Endothelial cell of umbilical vein (primary cell): ENCODE measurements around the gene PTPN2. TPM values are rescaled to one million over a fixed set of nuclear protein-coding genes. Genes with fewer than 3 reads are reported as not detected.

Source experiments
- BruUV-seq: library from RNA; stranded (reverse); fragments of 400-500 nt; replicated peaks from 2 replicates; lab custom pipeline; 2021; lab: Mats Ljungman, UMichigan
- CTCF ChIA-PET: fragments of 300-600, 350-600 bp; sonication (Branson Sonifier 250); formaldehyde crosslinking; loops from one replicate; lab custom pipeline; 2021; ENCODE audit warnings: antibody characterized with exemption, inconsistent platforms; lab: Charles Lee
- POLR2A ChIA-PET: fragments of 300-600, 350-600 bp; sonication (Branson Sonifier 250); formaldehyde crosslinking; loops from one replicate; lab custom pipeline; 2021; ENCODE audit warnings: antibody characterized with exemption, inconsistent platforms; lab: Charles Lee
- DNase-seq: peaks from one replicate; pipeline ENCODE4 v3.0.0-alpha.2; 2011; ENCODE audit warnings: low read depth, low spot score
- FAIRE-seq: peaks from 2 replicates; lab custom pipeline; 2011; peaks lifted over from hg19 to GRCh38; lab: Jason Lieb, UNC
- H2AFZ ChIP-seq: 2 replicates; pipeline ENCODE4 v1.6.0; 2012; ENCODE audit warnings: low read depth, low read length, control low read depth, inconsistent platforms
- H3K27ac ChIP-seq: 2 replicates; pipeline ENCODE4 v1.5.1; 2011; ENCODE audit warnings: low read depth, mild to moderate bottlenecking, control low read depth, low read length, moderate library complexity; ENCODE audit not compliant: insufficient read depth
- H3K27me3 ChIP-seq, 2 experiments: 2 replicates each; pipeline versions ENCODE4 v1.6.0 to v1.6.1; 2011; ENCODE audit warnings: low read length in 2 of 2, mixed read lengths in 1 of 2; ENCODE audit not compliant: control insufficient read depth in 2 of 2, insufficient read depth in 2 of 2
- H3K36me3 ChIP-seq, 2 experiments: 2 replicates in 1 of 2; 3 replicates in 1 of 2; pipeline ENCODE4 v1.5.1; 2011; ENCODE audit warnings: low read length in 2 of 2, mild to moderate bottlenecking in 1 of 2, moderate library complexity in 1 of 2; ENCODE audit not compliant: control insufficient read depth in 2 of 2, insufficient read depth in 2 of 2; ENCODE audit errors: extremely low read depth in 1 of 2
- H3K4me1 ChIP-seq: 3 replicates; pipeline ENCODE4 v1.5.1; 2011; ENCODE audit warnings: mild to moderate bottlenecking, low read length; ENCODE audit not compliant: control insufficient read depth, insufficient read depth; ENCODE audit errors: extremely low read depth
- H3K4me2 ChIP-seq: 2 replicates; pipeline ENCODE4 v1.6.1; 2011; ENCODE audit warnings: low read length, control low read depth, mixed read lengths; ENCODE audit not compliant: insufficient read depth
- H3K4me3 ChIP-seq, 3 experiments: fragments of 200-600 bp in 1 of 3; sonication (generic), shearing (Covaris generic) in 1 of 3; replicated peaks in 1 of 3; 2 replicates each; pipeline ENCODE4 v1.5.1; 2011 to 2016; ENCODE audit warnings: control low read depth in 3 of 3, low read length in 3 of 3, mild to moderate bottlenecking in 2 of 3, inconsistent platforms in 1 of 3, low read depth in 1 of 3, moderate library complexity in 1 of 3; ENCODE audit not compliant: insufficient read depth in 1 of 3
- H3K79me2 ChIP-seq: 2 replicates; pipeline ENCODE4 v1.6.0; 2012; ENCODE audit warnings: low read length, inconsistent platforms; ENCODE audit not compliant: control insufficient read depth, insufficient read depth
- H3K9ac ChIP-seq: replicated peaks from 2 replicates; pipeline ENCODE3; 2011; ENCODE audit warnings: low read length, control low read depth; ENCODE audit not compliant: insufficient read depth; ENCODE audit errors: extremely low read depth
- H3K9me1 ChIP-seq: replicated peaks from 3 replicates; pipeline ENCODE4 v1.6.0; 2011; ENCODE audit warnings: mild to moderate bottlenecking, low read length; ENCODE audit not compliant: control insufficient read depth, insufficient read depth; ENCODE audit errors: extremely low read depth
- H3K9me3 ChIP-seq: replicated peaks from 2 replicates; pipeline ENCODE4 v1.5.1; 2012; ENCODE audit warnings: low read length, inconsistent platforms; ENCODE audit not compliant: control insufficient read depth, insufficient read depth
- H4K20me1 ChIP-seq: replicated peaks from 2 replicates; pipeline ENCODE3; 2011; ENCODE audit warnings: mild to moderate bottlenecking, low read length; ENCODE audit not compliant: control insufficient read depth, insufficient read depth; ENCODE audit errors: extremely low read depth
- CTCF ChIP-seq, 2 donors: IDR thresholded peaks; 1 replicate in 1 of 2; 2 replicates in 1 of 2; pipeline ENCODE4 v1.5.1; 2011; ENCODE audit warnings: low read length in 2 of 2, mild to moderate bottlenecking in 2 of 2, moderate library complexity in 2 of 2, control low read depth in 1 of 2, inconsistent platforms in 1 of 2, low read depth in 1 of 2; ENCODE audit not compliant: insufficient read depth in 1 of 2; ENCODE audit errors: extremely low read depth in 1 of 2
- EZH2 ChIP-seq: IDR thresholded peaks from 2 replicates; pipeline ENCODE4 v1.6.1; 2012; ENCODE audit warnings: borderline replicate concordance, low read depth, mild to moderate bottlenecking, moderate library complexity, low read length, inconsistent platforms; ENCODE audit not compliant: severe bottlenecking
- FOS ChIP-seq: IDR thresholded peaks from 2 replicates; pipeline ENCODE4 v1.6.1; 2011; ENCODE audit warnings: mild to moderate bottlenecking, low read length, moderate library complexity, borderline replicate concordance; ENCODE audit not compliant: insufficient read depth
- GATA2 ChIP-seq: IDR thresholded peaks from 2 replicates; pipeline ENCODE4 v1.7.0; 2011; ENCODE audit warnings: low read depth, mild to moderate bottlenecking, moderate library complexity, mixed read lengths, low read length; ENCODE audit not compliant: insufficient read length, insufficient read depth
- JUN ChIP-seq: IDR thresholded peaks from 2 replicates; pipeline ENCODE4 v1.6.1; 2011; ENCODE audit warnings: borderline replicate concordance, low read depth; ENCODE audit not compliant: insufficient read length, insufficient read depth
- MYC ChIP-seq: IDR thresholded peaks from one replicate; pipeline ENCODE4 v1.6.1; 2011; ENCODE audit warnings: mild to moderate bottlenecking, low read depth, low read length
- POLR2A ChIP-seq: IDR thresholded peaks from 2 replicates; pipeline ENCODE4 v1.6.1; 2012; ENCODE audit warnings: low read depth, mild to moderate bottlenecking, control low read depth, low read length
- POLR2AphosphoS5 ChIP-seq: IDR thresholded peaks from 2 replicates; pipeline ENCODE4 v1.6.1; 2012; ENCODE audit warnings: low read depth, mild to moderate bottlenecking, control low read depth, low read length, moderate library complexity; ENCODE audit not compliant: insufficient read depth
- dilution Hi-C: fragments of 300-500 bp; cut with MboI; formaldehyde crosslinking; loops from one replicate; pipeline ENCODE4 v1.15.0; 2019; ENCODE audit warnings: low sequenced_read_pairs; ENCODE audit not compliant: extremely low pct_ligation_motif_present
- intact Hi-C: fragments of 100-400 bp; cut with micrococcal nuclease; formaldehyde crosslinking; loops from one replicate; pipeline ENCODE4 v1.10.0; 2022
- polyA plus RNA-seq, 4 experiments: library from polyadenylated mRNA; depleted of rRNA in 3 of 4; stranded (reverse) in 3 of 4; unstranded in 1 of 4; fragments of >200 nt; gene quantifications; 2 replicates each; pipeline versions ENCODE4 v1.2.1 to v1.2.3, GENCODE V29; 2011 to 2012; ENCODE audit warnings: missing spikeins in 1 of 4
- total RNA-seq: library from RNA; stranded (reverse); gene quantifications from 2 replicates; pipeline ENCODE4 v1.2.3, GENCODE V29; 2021
- TF ChIP-seq, protein P1 (sequence below): IDR thresholded peaks from 2 replicates; pipeline ENCODE4 v1.6.1; 2011; ENCODE audit not compliant: insufficient read depth, insufficient read length

The PTPN2 gene
- total and polyA plus RNA-seq, 2 donors (not counting 3 experiments of a cell fraction or from before 2014, with no cell fraction given), result 8.2 to 20.9 TPM

DNA sequence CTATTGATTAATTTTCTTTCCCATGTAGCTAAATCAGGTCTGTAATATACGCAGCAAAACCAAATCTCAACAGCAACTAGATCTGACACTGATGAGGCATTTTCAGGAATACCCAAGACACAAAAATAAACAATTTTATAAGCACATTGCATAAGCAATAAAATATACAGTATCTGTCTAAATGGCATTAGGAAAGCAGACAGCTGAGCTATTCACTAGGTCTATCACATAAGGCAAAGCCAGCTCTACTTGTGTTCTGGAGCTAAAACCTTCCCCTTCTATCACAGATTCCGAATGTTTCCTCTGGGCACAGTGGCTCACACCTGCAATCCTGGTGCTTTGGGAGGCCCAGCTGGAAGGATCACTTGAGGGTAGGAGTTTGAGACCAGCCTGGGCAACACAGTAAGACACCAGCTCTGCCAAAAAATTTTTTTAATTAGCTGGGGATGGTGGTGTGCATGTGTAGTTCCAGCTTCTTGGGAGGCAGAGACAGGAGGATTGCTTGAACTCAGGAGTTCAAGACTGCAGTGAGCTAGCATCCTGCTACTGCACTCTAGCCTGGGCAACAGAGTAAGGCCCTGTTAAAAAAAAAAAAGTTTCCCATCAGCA lies 21.1 kb downstream of the PTPN2 start:
- TF ChIP-seq MYC, result no peak
- no peak for TF ChIP-seq GATA2
- no peak for TF ChIP-seq FOS
- TF ChIP-seq CTCF (IDR thresholded peaks at IDR 0.05; ENCODE audit: extremely low read depth in 1 of 2, insufficient read depth in 1 of 2, low read depth in 1 of 2, low read length in 2 of 2), result no peak
- TF ChIP-seq, protein P1, sequence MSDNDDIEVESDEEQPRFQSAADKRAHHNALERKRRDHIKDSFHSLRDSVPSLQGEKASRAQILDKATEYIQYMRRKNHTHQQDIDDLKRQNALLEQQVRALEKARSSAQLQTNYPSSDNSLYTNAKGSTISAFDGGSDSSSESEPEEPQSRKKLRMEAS, result no peak
- TF ChIP-seq EZH2, result no peak
- no peak for TF ChIP-seq POLR2AphosphoS5
- no peak for TF ChIP-seq POLR2A
- TF ChIP-seq JUN, result no peak
- DNase-seq (no peak), FAIRE-seq (no peak)
- Histone ChIP-seq H3K4me1 (no peaks in the 10 kb centered on the region), H3K9me1 (no peaks in the 10 kb centered on the region), H3K79me2 (peaks cover 26% of the 10 kb centered on the region), H3K9ac (no peak overlapping the region), H3K27ac (no peak overlapping the region), H2AFZ (no peak overlapping the region), H3K36me3 (no peaks in the 10 kb centered on the region), H3K4me3 (no peak overlapping the region), H3K4me2 (no peak overlapping the region), H3K9me3 (no peaks in the 10 kb centered on the region), H4K20me1 (no peaks in the 10 kb centered on the region), H3K27me3 (no peaks in the 10 kb centered on the region)
- intact Hi-C loops (no loop called here), dilution Hi-C loops (no loop called here)
- CTCF ChIA-PET, result interaction anchor here (3.8 kb wide), 1 partner anchor 119 kb away, joined by 9 read pairs; no protein-coding TSS in a partner anchor
- no TSS peak for BruUV-seq
- POLR2A ChIA-PET, result interaction anchor here (1.9 kb wide), 1 partner anchor 21 kb away, joined by 6 read pairs; the partner anchor contains the start of gene PTPN2
